ENCODE results near the gene KCNS1. TPM values are rescaled to one million over a fixed set of nuclear protein-coding genes. Genes with fewer than 3 reads are reported as not detected.
A peak's percentile ranks its signal among the peaks of the same experiment; 100 is the strongest.

KCNS1 gene
- total and polyA plus RNA-seq, 2 experiments from 2014 or later = 0.37 to 3.2 TPM

DNA sequence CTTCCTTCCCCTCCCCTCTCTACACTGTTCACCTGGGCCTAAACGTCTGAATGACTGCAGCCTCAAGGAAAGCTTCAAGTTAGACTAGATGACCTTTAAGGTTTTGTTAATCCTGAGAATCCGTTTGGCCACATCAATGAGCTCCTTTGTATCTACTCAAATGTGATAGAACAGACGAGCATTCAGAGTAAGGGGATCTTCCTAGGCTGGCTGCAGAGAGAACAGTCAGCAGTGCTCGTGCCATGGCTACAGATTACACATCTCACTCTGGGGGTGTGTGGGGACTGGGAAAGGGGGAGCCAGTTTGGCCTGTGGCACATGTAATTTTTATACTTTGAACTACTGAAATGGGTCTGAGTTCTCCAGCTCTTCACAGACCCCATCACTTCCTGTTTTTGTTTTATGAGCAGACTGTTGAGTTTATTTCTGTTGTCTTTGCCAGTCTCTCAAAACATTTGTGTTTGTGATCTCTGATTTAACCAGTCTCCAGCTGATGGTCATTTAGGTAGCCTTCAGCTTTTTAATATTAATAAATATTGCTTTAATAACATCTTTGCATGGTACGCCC is 50.9 kb downstream of the KCNS1 start:
- H4K20me1 ChIP-seq (replicated peaks; ENCODE audit: insufficient read depth) = no peaks in the 10 kb centered on the region
- TF ChIP-seq, protein P1, sequence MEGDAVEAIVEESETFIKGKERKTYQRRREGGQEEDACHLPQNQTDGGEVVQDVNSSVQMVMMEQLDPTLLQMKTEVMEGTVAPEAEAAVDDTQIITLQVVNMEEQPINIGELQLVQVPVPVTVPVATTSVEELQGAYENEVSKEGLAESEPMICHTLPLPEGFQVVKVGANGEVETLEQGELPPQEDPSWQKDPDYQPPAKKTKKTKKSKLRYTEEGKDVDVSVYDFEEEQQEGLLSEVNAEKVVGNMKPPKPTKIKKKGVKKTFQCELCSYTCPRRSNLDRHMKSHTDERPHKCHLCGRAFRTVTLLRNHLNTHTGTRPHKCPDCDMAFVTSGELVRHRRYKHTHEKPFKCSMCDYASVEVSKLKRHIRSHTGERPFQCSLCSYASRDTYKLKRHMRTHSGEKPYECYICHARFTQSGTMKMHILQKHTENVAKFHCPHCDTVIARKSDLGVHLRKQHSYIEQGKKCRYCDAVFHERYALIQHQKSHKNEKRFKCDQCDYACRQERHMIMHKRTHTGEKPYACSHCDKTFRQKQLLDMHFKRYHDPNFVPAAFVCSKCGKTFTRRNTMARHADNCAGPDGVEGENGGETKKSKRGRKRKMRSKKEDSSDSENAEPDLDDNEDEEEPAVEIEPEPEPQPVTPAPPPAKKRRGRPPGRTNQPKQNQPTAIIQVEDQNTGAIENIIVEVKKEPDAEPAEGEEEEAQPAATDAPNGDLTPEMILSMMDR (conservative IDR thresholded peaks at IDR 0.05; ENCODE audit: low read depth in 2 of 2) = no peak
- TF ChIP-seq, protein P2, sequence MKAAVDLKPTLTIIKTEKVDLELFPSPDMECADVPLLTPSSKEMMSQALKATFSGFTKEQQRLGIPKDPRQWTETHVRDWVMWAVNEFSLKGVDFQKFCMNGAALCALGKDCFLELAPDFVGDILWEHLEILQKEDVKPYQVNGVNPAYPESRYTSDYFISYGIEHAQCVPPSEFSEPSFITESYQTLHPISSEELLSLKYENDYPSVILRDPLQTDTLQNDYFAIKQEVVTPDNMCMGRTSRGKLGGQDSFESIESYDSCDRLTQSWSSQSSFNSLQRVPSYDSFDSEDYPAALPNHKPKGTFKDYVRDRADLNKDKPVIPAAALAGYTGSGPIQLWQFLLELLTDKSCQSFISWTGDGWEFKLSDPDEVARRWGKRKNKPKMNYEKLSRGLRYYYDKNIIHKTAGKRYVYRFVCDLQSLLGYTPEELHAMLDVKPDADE (IDR thresholded peaks at IDR 0.05) = no peak
- TF ChIP-seq, protein P3, sequence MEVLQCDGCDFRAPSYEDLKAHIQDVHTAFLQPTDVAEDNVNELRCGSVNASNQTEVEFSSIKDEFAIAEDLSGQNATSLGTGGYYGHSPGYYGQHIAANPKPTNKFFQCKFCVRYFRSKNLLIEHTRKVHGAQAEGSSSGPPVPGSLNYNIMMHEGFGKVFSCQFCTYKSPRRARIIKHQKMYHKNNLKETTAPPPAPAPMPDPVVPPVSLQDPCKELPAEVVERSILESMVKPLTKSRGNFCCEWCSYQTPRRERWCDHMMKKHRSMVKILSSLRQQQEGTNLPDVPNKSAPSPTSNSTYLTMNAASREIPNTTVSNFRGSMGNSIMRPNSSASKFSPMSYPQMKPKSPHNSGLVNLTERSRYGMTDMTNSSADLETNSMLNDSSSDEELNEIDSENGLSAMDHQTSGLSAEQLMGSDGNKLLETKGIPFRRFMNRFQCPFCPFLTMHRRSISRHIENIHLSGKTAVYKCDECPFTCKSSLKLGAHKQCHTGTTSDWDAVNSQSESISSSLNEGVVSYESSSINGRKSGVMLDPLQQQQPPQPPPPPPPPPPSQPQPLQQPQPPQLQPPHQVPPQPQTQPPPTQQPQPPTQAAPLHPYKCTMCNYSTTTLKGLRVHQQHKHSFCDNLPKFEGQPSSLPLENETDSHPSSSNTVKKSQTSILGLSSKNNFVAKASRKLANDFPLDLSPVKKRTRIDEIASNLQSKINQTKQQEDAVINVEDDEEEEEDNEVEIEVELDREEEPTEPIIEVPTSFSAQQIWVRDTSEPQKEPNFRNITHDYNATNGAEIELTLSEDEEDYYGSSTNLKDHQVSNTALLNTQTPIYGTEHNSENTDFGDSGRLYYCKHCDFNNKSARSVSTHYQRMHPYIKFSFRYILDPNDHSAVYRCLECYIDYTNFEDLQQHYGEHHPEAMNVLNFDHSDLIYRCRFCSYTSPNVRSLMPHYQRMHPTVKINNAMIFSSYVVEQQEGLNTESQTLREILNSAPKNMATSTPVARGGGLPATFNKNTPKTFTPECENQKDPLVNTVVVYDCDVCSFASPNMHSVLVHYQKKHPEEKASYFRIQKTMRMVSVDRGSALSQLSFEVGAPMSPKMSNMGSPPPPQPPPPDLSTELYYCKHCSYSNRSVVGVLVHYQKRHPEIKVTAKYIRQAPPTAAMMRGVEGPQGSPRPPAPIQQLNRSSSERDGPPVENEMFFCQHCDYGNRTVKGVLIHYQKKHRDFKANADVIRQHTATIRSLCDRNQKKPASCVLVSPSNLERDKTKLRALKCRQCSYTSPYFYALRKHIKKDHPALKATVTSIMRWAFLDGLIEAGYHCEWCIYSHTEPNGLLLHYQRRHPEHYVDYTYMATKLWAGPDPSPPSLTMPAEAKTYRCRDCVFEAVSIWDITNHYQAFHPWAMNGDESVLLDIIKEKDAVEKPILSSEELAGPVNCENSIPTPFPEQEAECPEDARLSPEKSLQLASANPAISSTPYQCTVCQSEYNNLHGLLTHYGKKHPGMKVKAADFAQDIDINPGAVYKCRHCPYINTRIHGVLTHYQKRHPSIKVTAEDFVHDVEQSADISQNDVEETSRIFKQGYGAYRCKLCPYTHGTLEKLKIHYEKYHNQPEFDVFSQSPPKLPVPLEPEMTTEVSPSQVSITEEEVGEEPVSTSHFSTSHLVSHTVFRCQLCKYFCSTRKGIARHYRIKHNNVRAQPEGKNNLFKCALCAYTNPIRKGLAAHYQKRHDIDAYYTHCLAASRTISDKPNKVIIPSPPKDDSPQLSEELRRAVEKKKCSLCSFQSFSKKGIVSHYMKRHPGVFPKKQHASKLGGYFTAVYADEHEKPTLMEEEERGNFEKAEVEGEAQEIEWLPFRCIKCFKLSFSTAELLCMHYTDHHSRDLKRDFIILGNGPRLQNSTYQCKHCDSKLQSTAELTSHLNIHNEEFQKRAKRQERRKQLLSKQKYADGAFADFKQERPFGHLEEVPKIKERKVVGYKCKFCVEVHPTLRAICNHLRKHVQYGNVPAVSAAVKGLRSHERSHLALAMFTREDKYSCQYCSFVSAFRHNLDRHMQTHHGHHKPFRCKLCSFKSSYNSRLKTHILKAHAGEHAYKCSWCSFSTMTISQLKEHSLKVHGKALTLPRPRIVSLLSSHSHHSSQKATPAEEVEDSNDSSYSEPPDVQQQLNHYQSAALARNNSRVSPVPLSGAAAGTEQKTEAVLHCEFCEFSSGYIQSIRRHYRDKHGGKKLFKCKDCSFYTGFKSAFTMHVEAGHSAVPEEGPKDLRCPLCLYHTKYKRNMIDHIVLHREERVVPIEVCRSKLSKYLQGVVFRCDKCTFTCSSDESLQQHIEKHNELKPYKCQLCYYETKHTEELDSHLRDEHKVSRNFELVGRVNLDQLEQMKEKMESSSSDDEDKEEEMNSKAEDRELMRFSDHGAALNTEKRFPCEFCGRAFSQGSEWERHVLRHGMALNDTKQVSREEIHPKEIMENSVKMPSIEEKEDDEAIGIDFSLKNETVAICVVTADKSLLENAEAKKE (CRISPR knock-in tag; IDR thresholded peaks at IDR 0.05) = no peak
- TF ChIP-seq JUNB (IDR thresholded peaks at IDR 0.05; ENCODE audit: unreplicated experiment) = no peak
- no peak overlapping the region for H3K27ac ChIP-seq (ENCODE audit: low read depth)
- no peak overlapping the region for H3K4me3 ChIP-seq
- no peak overlapping the region for H3K4me2 ChIP-seq
- Mint-ChIP-seq H3K27me3 (ENCODE audit: insufficient read depth, low read depth, poor library complexity) (peaks cover 3% of the 10 kb centered on the region), H3K4me1 (peaks cover 15% of the 10 kb centered on the region; the same call in 2 of the 3 replicates), H3K4me3 (no peak overlapping the region), H3K27ac (peak overlapping the region; percentile 4; the same call in 1 of the 2 replicates), H3K9me3 (no peaks in the 10 kb centered on the region), H3K36me3 (ENCODE audit: low read depth) (no peaks in the 10 kb centered on the region; the same call in 2 of the 3 replicates)
- DNase-seq (ENCODE audit: low spot score) (no peak), ATAC-seq (peak; percentile 48; the same call in 2 of the 3 replicates)
- peaks cover 4% of the 10 kb centered on the region; the same call in 1 of the 2 replicates for H3K4me1 ChIP-seq (ENCODE audit: insufficient read depth)
- H3K79me2 ChIP-seq (replicated peaks; ENCODE audit: insufficient read depth) = no peaks in the 10 kb centered on the region
- no peak overlapping the region for H2AFZ ChIP-seq
- H3F3A ChIP-seq (replicated peaks; ENCODE audit: low read depth) = no peaks in the 10 kb centered on the region
- H3K27me3 ChIP-seq (ENCODE audit: insufficient read depth) = no peaks in the 10 kb centered on the region
- H3K36me3 ChIP-seq (ENCODE audit: insufficient read depth) = no peaks in the 10 kb centered on the region
- H3K9me2 ChIP-seq (ENCODE audit: insufficient read depth) = no peaks in the 10 kb centered on the region

Data from GM23338 (cell line).